ENCODE results near the gene PBOV1.
A peak's percentile ranks its signal among the peaks of the same experiment; 100 is the strongest.

Gene PBOV1

DNA sequence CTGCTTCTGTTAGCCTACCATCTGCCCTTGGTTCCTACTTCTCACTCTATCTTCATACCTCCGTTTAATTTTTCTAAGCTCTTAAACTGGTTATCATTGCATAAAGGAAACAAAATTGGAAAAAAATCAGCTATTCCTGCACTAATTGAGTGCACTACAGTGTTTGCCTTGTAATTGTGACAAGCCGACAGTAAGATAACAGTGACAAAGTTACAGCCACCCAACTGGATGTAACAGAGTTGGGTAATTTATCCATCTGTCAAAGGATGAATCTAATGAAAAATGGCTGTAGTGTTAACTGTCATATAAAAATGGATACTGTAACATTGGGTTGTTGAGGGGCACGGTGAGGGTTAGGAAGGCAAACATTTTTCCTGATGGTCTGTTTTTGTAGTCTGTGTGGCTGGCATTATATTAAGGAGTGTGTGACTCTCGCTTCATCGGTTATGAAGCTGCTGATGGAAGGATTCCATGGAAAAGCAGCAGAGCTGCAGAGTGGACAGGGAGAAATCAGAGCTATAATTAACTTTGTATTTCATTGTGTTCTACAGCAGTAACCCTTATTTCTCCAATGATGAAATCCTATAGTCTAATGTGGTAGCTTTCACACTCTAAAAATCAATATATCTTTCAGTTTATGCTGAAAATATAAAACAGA is 12.7 kb downstream of the PBOV1 start:
- no peak for DNase-seq

GRCh38 chr6:138204792-138205384 is 13.4 kb downstream of the PBOV1 start:
- DNase-seq, result no peak

GRCh38 chr6:138204303-138204702 is 14.0 kb downstream of the PBOV1 start:
- DNase-seq, result no peak

DNA sequence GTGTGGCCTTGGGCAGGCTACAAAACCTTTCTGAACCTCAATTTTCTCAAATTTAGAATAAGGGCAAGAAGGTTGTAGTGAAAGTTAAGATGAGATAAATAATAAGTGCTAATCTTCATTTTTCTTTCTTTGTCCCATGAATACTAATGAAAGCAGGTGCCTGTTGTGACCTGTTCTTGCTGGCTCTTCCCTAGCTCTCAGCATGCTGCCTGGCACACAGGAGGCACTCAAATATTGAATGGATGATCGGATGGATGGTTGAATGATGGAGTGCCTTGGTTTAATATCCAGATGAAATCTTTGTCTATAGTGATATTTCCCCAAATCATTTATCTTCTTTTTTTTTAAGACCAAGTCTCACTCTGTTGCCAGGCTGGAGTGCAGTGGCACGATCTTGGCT is 15.0 kb downstream of the PBOV1 start:
- no peak for DNase-seq

GRCh38 chr6:138201836-138202235 is 16.5 kb downstream of the PBOV1 start:
- DNase-seq, result no peak

DNA sequence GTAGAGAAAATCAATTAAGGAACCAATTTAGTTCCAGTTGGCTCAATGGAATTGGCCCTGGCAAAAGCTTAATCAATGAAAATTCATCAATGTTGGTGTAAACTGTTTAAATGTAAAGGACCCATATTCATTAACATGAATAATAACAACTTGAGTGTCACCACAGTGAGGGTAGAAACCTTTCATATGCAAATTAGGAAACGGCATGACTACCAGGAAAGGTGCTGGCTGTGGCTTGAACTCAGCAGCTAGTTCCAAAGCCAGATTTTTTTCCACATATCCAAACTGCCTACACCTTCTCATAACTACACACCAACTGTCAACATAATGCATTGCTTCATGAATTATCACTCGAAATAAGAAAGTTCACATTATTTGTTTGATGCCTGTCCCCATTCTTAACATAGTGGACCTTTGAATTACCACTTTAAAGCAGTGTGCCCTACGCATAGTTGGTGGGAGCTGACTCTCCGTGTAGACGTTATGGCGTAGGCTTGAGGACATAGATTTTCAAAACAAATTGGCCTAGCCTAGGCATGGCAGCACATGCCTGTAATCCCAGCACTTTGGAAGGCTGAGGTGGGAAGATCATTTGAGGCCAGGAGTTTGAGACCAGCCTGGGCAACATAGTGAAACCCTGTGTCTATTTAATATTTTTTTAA is 19.7 kb downstream of the PBOV1 start:
- no peak for DNase-seq

- no peak for DNase-seq
Measured at GRCh38 chr6:138197570-138197969, 20.7 kb downstream of the PBOV1 start.

DNA sequence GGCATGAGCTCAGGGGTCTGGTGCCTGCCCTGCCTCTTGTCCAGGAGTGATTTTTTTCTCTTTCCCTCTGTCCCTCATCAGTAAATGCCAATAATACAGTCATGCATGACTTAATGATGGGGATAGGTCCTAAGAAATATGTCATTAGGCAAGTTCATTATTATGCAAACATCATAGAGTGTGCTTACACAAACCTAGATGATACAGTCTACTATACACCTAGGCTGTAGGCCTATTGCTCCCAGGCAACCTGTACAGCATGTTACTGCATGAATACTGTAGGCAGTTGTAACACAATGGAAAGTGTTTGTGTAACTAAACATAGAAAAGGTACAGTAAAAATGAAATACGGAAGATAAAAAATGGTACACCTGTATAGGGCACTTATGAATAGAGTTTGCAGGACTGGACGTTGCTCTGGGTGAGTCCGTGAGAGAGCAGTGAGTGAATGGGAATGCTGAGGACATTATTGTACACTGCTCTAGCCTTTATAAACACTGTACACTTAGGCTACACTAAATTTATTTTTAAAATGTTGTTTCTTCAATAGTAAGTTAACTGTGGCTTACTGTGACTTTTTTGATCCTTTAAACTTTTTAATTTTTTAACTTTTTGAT is 22.1 kb downstream of the PBOV1 start:
- DNase-seq, result no peak

GRCh38 chr6:138194287-138194686 is 24.0 kb downstream of the PBOV1 start:
- DNase-seq, result peak in 6 of 56 donors; percentile 5 to 30 (median 10)

DNA sequence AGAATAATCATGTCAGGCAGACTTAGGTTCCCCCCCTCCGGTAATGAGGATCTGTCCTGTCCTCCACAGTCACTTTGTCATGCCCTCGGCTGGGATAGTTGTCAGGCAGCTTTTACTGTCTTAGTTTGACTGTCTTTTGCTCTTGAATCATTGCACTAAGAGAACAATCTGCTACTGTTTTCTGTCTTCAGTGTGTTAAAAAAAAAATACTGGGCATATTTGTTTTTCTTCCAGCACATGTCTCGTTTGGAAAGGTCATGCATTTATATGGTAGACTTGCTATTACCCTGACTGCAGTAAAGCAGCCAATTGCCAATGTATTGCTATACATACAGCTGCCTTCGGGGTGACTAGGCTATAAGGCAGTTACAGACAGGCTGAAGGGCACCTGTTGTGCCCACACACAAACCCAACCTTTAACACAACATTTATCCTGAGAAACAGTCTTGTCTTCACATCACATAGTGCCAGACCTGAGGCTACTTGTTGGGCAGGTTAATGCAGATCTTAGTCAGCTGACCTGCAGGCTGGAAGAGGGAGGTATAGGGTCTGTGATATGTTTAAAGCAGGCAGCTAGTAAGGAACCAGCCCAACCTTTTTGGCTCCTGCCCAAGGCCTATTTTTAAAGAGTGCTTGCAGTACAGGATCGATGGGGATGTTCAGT is 29.9 kb downstream of the PBOV1 start:
- peak in 24 of 56 donors; percentile 9 to 55 (median 31) for DNase-seq

- DNase-seq, result no peak
Measured at GRCh38 chr6:138187156-138187555, 31.1 kb downstream of the PBOV1 start.

- DNase-seq, result no peak
Measured at GRCh38 chr6:138184230-138184629, 34.1 kb downstream of the PBOV1 start.

- DNase-seq, result peak in 10 of 56 donors; percentile 15 to 76 (median 64)
Measured at GRCh38 chr6:138183790-138184134, 34.5 kb downstream of the PBOV1 start.

- DNase-seq, result peak in 53 of 56 donors; percentile 7 to 87 (median 74)
Measured at GRCh38 chr6:138182939-138183789, 35.1 kb downstream of the PBOV1 start.

- DNase-seq, result no peak
Measured at GRCh38 chr6:138176652-138177232, 41.5 kb downstream of the PBOV1 start.

- DNase-seq, result no peak
Measured at GRCh38 chr6:138175596-138175995, 42.7 kb downstream of the PBOV1 start.

All from nucleus accumbens (tissue), 56 donors.